KOPT-K1 (cell line): Measurements from ENCODE around the gene ELK4.

Experiments used
- H3K27ac ChIP-seq: fragments of 200-600 bp; sonication (generic); 2 replicates; pipeline ENCODE4 v1.5.1; 2016; ENCODE audit warnings: antibody characterized with exemption, mild to moderate bottlenecking, low read depth, low read length; ENCODE audit not compliant: poor library complexity, severe bottlenecking
- H3K36me3 ChIP-seq: fragments of 200-600 bp; sonication (generic); 2 replicates; pipeline ENCODE4 v1.5.1; 2017; ENCODE audit warnings: antibody characterized with exemption, mild to moderate bottlenecking, low read length, moderate library complexity; ENCODE audit not compliant: insufficient read depth
- H3K9me3 ChIP-seq: fragments of 200-600 bp; sonication (generic); 2 replicates; pipeline ENCODE4 v1.5.1; 2017; ENCODE audit warnings: antibody characterized with exemption, low read length, mild to moderate bottlenecking; ENCODE audit not compliant: insufficient read depth, poor library complexity, severe bottlenecking

Gene ELK4

GRCh38 chr1:205598841-205599668 lies 32.8 kb downstream of the ELK4 start:
- no peaks in the 10 kb centered on the region for H3K9me3 ChIP-seq
- H3K36me3 ChIP-seq, result peaks cover 46% of the 10 kb centered on the region
- H3K27ac ChIP-seq, result no peak overlapping the region

- H3K27ac ChIP-seq, result no peak overlapping the region
- no peaks in the 10 kb centered on the region for H3K9me3 ChIP-seq
- H3K36me3 ChIP-seq, result peaks cover 39% of the 10 kb centered on the region
These were observed 34.0 kb downstream of the ELK4 start for GRCh38 chr1:205597691-205598314.

- no peak overlapping the region for H3K27ac ChIP-seq
- H3K36me3 ChIP-seq, result peaks cover 34% of the 10 kb centered on the region
- H3K9me3 ChIP-seq, result no peaks in the 10 kb centered on the region
These were observed 34.9 kb downstream of the ELK4 start for GRCh38 chr1:205596876-205597275.

GRCh38 chr1:205595861-205596260 lies 36.0 kb downstream of the ELK4 start:
- no peak overlapping the region for H3K27ac ChIP-seq
- no peaks in the 10 kb centered on the region for H3K9me3 ChIP-seq
- H3K36me3 ChIP-seq, result peaks cover 33% of the 10 kb centered on the region

GRCh38 chr1:205595435-205595834 lies 36.4 kb downstream of the ELK4 start:
- peaks cover 28% of the 10 kb centered on the region for H3K36me3 ChIP-seq
- no peaks in the 10 kb centered on the region for H3K9me3 ChIP-seq
- H3K27ac ChIP-seq, result no peak overlapping the region

- peaks cover 23% of the 10 kb centered on the region for H3K36me3 ChIP-seq
- H3K27ac ChIP-seq, result no peak overlapping the region
- no peaks in the 10 kb centered on the region for H3K9me3 ChIP-seq
These were observed 37.0 kb downstream of the ELK4 start for GRCh38 chr1:205594846-205595245.

- Histone ChIP-seq H3K36me3 (peaks cover 15% of the 10 kb centered on the region; the same call in 1 of the 2 replicates), H3K9me3 (no peaks in the 10 kb centered on the region), H3K27ac (no peak overlapping the region)
These were observed 37.8 kb downstream of the ELK4 start for GRCh38 chr1:205593967-205594366.

- Histone ChIP-seq H3K36me3 (peaks cover 10% of the 10 kb centered on the region; the same call in 1 of the 2 replicates), H3K27ac (no peak overlapping the region), H3K9me3 (no peaks in the 10 kb centered on the region)
These were observed 38.3 kb downstream of the ELK4 start for GRCh38 chr1:205593532-205593931.

GRCh38 chr1:205592443-205593003 lies 39.3 kb downstream of the ELK4 start:
- H3K36me3 ChIP-seq, result peaks cover 1% of the 10 kb centered on the region; the same call in 1 of the 2 replicates
- H3K9me3 ChIP-seq, result no peaks in the 10 kb centered on the region
- no peak overlapping the region for H3K27ac ChIP-seq

GRCh38 chr1:205591522-205592351 lies 40.1 kb downstream of the ELK4 start:
- no peaks in the 10 kb centered on the region for H3K36me3 ChIP-seq
- no peaks in the 10 kb centered on the region for H3K9me3 ChIP-seq
- peak overlapping the region; percentile 39 for H3K27ac ChIP-seq

- H3K27ac ChIP-seq, result no peak overlapping the region
- no peaks in the 10 kb centered on the region for H3K36me3 ChIP-seq
- H3K9me3 ChIP-seq, result no peaks in the 10 kb centered on the region
These were observed 40.9 kb downstream of the ELK4 start for GRCh38 chr1:205590777-205591513.

- Histone ChIP-seq H3K27ac (no peak overlapping the region), H3K9me3 (no peaks in the 10 kb centered on the region), H3K36me3 (no peaks in the 10 kb centered on the region)
These were observed 41.4 kb downstream of the ELK4 start for GRCh38 chr1:205590457-205590768.

- no peaks in the 10 kb centered on the region for H3K9me3 ChIP-seq
- H3K36me3 ChIP-seq, result no peaks in the 10 kb centered on the region
- H3K27ac ChIP-seq, result no peak overlapping the region
These were observed 42.0 kb downstream of the ELK4 start for GRCh38 chr1:205589618-205590456.

GRCh38 chr1:205589046-205589445 lies 42.8 kb downstream of the ELK4 start:
- Histone ChIP-seq H3K36me3 (no peaks in the 10 kb centered on the region), H3K9me3 (no peaks in the 10 kb centered on the region), H3K27ac (no peak overlapping the region)
